Brain microvascular endothelial cell (primary cell): ENCODE results near the gene RSPRY1.

Experiments
- DNase-seq: peaks from one replicate; pipeline ENCODE4 v3.0.0-alpha.2; 2020
- H3K27ac ChIP-seq: fragments of 250-450 bp; sonication (Bioruptor Pico); 2 replicates; pipeline ENCODE4 v1.5.1; 2020; ENCODE audit warnings: mild to moderate bottlenecking, moderate library complexity
- H3K27me3 ChIP-seq: fragments of 250-450 bp; sonication (Bioruptor Pico); replicated peaks from 2 replicates; pipeline ENCODE4 v1.5.1; 2020; ENCODE audit warnings: mild to moderate bottlenecking
- H3K36me3 ChIP-seq: fragments of 250-450 bp; sonication (Bioruptor Pico); replicated peaks from 2 replicates; pipeline ENCODE4 v1.5.1; 2020; ENCODE audit warnings: mild to moderate bottlenecking
- H3K4me3 ChIP-seq: 2 replicates; pipeline ENCODE4 v1.5.1; 2011; ENCODE audit warnings: low read depth, mild to moderate bottlenecking, control low read depth, low read length, moderate library complexity
- in situ Hi-C: cut with HindIII; loops from 2 replicates; pipeline ENCODE4 v1.10.0; 2017; ENCODE audit warnings: low sequenced_read_pairs, low pct_ligation_motif_present
- TF ChIP-seq, protein P1 (sequence below): IDR thresholded peaks from 2 replicates; pipeline ENCODE4 v1.5.1; 2011; ENCODE audit warnings: low read depth, mild to moderate bottlenecking, moderate library complexity, low read length, control low read depth, inconsistent platforms; ENCODE audit errors: missing control alignments

The RSPRY1 gene

DNA sequence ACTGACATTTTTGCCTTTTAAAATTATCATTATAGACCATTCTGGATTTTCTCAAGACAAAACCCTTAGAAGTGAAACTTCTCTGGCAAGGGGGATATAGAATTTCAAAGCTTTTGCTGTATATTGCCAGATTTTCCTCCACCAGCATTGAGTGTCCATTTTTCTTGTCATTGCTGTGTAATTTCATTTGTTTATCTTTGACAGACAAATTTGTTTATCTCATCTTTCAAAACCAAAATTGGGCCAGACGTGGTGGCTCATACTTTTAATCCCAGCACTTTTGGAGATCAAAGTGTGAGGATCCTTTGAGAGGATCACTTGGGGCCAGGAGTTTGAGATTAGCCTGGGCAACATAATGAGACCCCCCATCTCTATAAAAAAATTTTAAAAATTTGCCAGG lies 43.0 kb downstream of the RSPRY1 start:
- TF ChIP-seq, protein P1, sequence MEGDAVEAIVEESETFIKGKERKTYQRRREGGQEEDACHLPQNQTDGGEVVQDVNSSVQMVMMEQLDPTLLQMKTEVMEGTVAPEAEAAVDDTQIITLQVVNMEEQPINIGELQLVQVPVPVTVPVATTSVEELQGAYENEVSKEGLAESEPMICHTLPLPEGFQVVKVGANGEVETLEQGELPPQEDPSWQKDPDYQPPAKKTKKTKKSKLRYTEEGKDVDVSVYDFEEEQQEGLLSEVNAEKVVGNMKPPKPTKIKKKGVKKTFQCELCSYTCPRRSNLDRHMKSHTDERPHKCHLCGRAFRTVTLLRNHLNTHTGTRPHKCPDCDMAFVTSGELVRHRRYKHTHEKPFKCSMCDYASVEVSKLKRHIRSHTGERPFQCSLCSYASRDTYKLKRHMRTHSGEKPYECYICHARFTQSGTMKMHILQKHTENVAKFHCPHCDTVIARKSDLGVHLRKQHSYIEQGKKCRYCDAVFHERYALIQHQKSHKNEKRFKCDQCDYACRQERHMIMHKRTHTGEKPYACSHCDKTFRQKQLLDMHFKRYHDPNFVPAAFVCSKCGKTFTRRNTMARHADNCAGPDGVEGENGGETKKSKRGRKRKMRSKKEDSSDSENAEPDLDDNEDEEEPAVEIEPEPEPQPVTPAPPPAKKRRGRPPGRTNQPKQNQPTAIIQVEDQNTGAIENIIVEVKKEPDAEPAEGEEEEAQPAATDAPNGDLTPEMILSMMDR, result no peak
- H3K27me3 ChIP-seq, result no peaks in the 10 kb centered on the region
- peaks cover 64% of the 10 kb centered on the region for H3K36me3 ChIP-seq
- DNase-seq, result no peak
- H3K27ac ChIP-seq, result no peak overlapping the region
- no peak overlapping the region for H3K4me3 ChIP-seq
- in situ Hi-C loops, result no loop called here

- Histone ChIP-seq H3K27me3 (no peaks in the 10 kb centered on the region), H3K27ac (no peak overlapping the region), H3K4me3 (no peak overlapping the region), H3K36me3 (peaks cover 60% of the 10 kb centered on the region)
- in situ Hi-C loops, result no loop called here
- no peak for DNase-seq
- TF ChIP-seq, protein P1, result no peak
Observed at GRCh38 chr16:57231821-57232350, 45.8 kb downstream of the RSPRY1 start.

GRCh38 chr16:57233944-57234706 lies 48.0 kb downstream of the RSPRY1 start:
- H3K27me3 ChIP-seq, result no peaks in the 10 kb centered on the region
- no peak overlapping the region for H3K4me3 ChIP-seq
- no peak overlapping the region for H3K27ac ChIP-seq
- peaks cover 51% of the 10 kb centered on the region for H3K36me3 ChIP-seq
- TF ChIP-seq, protein P1, result no peak
- in situ Hi-C loops, result no loop called here
- DNase-seq, result no peak

DNA sequence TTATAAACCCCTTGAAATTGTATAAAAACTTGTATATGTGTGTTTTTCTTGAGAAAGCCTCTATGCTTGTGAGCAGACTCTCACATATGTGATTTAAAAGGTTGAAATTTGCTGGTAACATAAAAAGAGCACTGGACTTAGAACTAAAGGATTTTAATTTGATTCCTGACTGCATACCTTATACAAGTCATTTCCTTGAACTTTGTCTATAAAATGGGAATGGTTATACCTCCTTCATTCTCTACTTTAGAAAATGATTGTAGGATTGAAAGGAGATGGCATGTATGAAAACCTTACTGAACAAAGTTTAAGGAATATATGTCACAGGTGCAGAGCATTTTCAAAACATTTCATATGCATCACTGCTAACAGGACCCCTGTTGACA lies 48.6 kb downstream of the RSPRY1 start:
- Histone ChIP-seq H3K27ac (no peak overlapping the region), H3K27me3 (no peaks in the 10 kb centered on the region), H3K36me3 (peaks cover 51% of the 10 kb centered on the region), H3K4me3 (no peak overlapping the region)
- TF ChIP-seq, protein P1, result no peak
- in situ Hi-C loops, result no loop called here
- DNase-seq, result no peak

DNA sequence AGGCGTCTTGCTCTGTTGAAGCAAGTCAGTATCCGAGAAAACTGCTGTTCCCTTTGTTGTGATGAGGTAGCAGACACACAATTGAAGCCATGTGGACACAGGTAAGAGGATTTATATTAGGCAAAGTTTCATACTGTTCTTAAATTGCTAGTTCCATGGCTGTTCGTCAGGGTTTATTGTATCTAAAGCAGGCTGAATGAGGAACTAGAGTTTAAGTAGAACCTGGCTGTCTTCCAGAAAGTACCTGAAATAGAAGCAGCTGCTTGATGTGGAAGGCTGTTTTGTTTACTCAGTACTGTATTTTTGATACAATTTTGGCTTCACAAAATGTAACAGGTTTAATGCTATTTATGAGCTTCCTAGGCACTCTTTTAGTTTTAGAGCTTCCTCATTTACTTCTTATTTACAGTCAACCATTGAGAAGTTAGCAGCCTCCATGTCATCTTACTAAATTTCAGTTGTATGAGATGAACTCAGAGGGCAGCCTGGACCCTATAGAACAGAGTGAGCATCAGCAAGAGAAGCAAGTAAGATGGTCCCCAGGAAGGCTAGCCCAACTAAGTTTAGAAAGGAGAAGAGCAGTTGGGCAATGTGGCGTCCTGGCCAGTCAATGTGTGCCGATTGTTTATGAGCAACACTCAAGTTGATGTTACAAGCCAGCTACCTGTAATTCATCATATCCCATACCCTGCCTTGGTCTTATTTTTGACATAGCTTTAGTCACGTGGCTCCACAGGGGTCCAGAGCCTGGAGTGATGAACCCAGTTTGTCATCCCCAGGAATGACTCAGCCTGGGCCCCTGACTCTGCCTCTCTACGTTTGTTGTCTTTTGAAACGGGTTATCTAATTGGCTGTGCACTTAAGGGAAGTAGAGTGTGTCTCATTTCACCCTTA lies 49.2 kb downstream of the RSPRY1 start:
- Histone ChIP-seq H3K4me3 (no peak overlapping the region), H3K27ac (peak overlapping the region; percentile 47), H3K36me3 (peaks cover 51% of the 10 kb centered on the region), H3K27me3 (no peaks in the 10 kb centered on the region)
- DNase-seq, result peak; percentile 95
- TF ChIP-seq, protein P1, result no peak
- in situ Hi-C loops, result no loop called here
